Measurements from ENCODE around the gene H2BK1.

DNA sequence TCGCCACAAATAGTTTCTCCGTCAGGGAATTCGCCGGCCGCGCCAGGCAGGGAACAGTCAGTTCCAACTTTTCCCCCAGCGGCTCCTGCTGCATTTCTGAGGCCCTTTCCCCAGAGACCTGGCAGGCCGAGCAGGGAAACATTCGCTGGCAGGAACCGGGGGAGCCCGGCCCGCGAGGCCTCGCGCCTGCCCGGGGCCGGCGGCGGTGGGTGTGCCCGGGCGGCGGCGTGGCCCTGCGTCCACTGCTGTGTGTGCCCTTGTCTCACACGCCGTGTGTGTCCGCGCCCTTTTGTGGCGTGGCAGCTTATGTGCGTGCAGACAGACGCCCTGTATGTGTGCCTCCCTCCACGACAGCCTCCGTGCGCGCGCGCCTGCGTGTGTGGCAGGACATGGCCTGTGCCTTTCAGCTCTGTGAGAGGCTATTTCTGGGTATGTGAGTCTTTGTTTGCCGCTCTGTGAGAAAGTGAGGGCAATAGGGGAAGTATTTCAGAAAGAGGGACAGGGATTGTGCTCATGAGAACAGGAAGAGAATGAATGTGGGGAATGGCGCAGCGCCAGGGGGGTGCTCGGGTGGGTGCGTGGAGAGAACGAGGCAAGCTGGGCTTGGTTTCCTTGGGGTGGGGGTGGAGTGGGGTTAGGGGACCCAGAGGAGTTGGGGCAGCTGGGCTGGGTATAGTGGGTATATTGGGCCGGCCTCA, 38.9 kb upstream of the H2BK1 start:
- TF ChIP-seq ELF4 (IDR thresholded peaks at IDR 0.05) (no peak), FOXM1 (IDR thresholded peaks at IDR 0.05; ENCODE audit: borderline replicate concordance) (no peak), ARNT (IDR thresholded peaks at IDR 0.05) (no peak), HDGF (IDR thresholded peaks at IDR 0.05; ENCODE audit: borderline replicate concordance) (no peak)

Measured in HEK293T (cell line).